GM19238 (cell line): ENCODE data around the gene CTTNBP2NL.

Experiments used
- DNase-seq: peaks from one replicate; pipeline ENCODE4 v3.0.0; 2011; ENCODE audit warnings: low spot score; ENCODE audit not compliant: insufficient read length

The CTTNBP2NL gene

GRCh38 chr1:112395821-112396652 lies at the start of gene CTTNBP2NL:
TSS of gene CTTNBP2NL (plus strand) at chr1:112396214. CDS start at chr1:112416166, 19,952 bp downstream.
- peak; percentile 81 for DNase-seq

- no peak for DNase-seq
Measured at GRCh38 chr1:112346801-112347350, 49.1 kb upstream of the CTTNBP2NL start.

GRCh38 chr1:112356765-112357164 lies 39.2 kb upstream of the CTTNBP2NL start:
- DNase-seq: no peak

GRCh38 chr1:112357467-112357866 lies 38.5 kb upstream of the CTTNBP2NL start:
- no peak for DNase-seq

GRCh38 chr1:112358061-112358770 lies 37.8 kb upstream of the CTTNBP2NL start:
- no peak for DNase-seq

GRCh38 chr1:112358798-112359408 lies 37.1 kb upstream of the CTTNBP2NL start:
- peak; percentile 16 for DNase-seq

GRCh38 chr1:112359961-112360767 lies 35.9 kb upstream of the CTTNBP2NL start:
- DNase-seq: no peak

- no peak for DNase-seq
Measured at GRCh38 chr1:112363636-112364035, 32.4 kb upstream of the CTTNBP2NL start.

GRCh38 chr1:112368198-112368597 lies 27.8 kb upstream of the CTTNBP2NL start:
- no peak for DNase-seq

GRCh38 chr1:112369392-112370285 lies 26.4 kb upstream of the CTTNBP2NL start:
- DNase-seq: peak; percentile 68

- DNase-seq: no peak
Measured at GRCh38 chr1:112370996-112371395, 25.0 kb upstream of the CTTNBP2NL start.

GRCh38 chr1:112371775-112372174 lies 24.2 kb upstream of the CTTNBP2NL start:
- DNase-seq: no peak

- DNase-seq: no peak
Measured at GRCh38 chr1:112373806-112374205, 22.2 kb upstream of the CTTNBP2NL start.

- DNase-seq: no peak
Measured at GRCh38 chr1:112375701-112376100, 20.3 kb upstream of the CTTNBP2NL start.

GRCh38 chr1:112380356-112380755 lies 15.7 kb upstream of the CTTNBP2NL start:
- DNase-seq: no peak

GRCh38 chr1:112381324-112382076 lies 14.5 kb upstream of the CTTNBP2NL start:
- DNase-seq: no peak

GRCh38 chr1:112383759-112384370 lies 12.1 kb upstream of the CTTNBP2NL start:
- no peak for DNase-seq

GRCh38 chr1:112386024-112386723 lies 9.8 kb upstream of the CTTNBP2NL start:
- no peak for DNase-seq
